ENCODE measurements around the gene TIGD7.

DNA sequence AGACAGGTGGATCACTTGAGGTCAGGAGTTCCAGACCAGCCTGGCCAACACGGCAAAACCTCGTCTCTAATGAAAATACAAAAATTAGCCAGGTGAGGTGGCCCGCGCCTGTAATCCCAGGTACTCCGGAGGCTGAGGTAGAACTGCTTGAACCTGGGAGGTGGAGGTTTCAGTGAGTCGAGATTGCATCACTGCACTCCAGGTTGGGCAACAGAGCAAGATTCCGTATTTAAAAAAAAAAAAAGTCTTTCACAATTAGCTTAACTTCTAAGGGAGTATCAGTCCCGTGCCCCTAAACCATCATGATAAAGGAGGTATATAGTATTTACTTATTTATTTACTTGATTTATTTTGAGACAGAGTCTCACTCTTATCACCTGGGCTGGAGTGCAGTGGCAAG, 45.4 kb downstream of the TIGD7 start:
- TF ChIP-seq, protein P1, sequence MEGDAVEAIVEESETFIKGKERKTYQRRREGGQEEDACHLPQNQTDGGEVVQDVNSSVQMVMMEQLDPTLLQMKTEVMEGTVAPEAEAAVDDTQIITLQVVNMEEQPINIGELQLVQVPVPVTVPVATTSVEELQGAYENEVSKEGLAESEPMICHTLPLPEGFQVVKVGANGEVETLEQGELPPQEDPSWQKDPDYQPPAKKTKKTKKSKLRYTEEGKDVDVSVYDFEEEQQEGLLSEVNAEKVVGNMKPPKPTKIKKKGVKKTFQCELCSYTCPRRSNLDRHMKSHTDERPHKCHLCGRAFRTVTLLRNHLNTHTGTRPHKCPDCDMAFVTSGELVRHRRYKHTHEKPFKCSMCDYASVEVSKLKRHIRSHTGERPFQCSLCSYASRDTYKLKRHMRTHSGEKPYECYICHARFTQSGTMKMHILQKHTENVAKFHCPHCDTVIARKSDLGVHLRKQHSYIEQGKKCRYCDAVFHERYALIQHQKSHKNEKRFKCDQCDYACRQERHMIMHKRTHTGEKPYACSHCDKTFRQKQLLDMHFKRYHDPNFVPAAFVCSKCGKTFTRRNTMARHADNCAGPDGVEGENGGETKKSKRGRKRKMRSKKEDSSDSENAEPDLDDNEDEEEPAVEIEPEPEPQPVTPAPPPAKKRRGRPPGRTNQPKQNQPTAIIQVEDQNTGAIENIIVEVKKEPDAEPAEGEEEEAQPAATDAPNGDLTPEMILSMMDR (conservative IDR thresholded peaks at IDR 0.05 in 1 of 2, IDR thresholded peaks at IDR 0.05 in 1 of 2; ENCODE audit: extremely low read depth in 1 of 2, insufficient read depth in 1 of 2, low read depth in 1 of 2, low read length in 2 of 2): no peak
- TF ChIP-seq EZH2 (IDR thresholded peaks at IDR 0.05; ENCODE audit: borderline replicate concordance, low read length): no peak
